NCI-H82 (cell line): ENCODE measurements around the gene ROCK2.

Source experiments
- DNase-seq: peaks from one replicate; lab custom pipeline; 2025; lab: John Stamatoyannopoulos, UW

The ROCK2 gene

DNA sequence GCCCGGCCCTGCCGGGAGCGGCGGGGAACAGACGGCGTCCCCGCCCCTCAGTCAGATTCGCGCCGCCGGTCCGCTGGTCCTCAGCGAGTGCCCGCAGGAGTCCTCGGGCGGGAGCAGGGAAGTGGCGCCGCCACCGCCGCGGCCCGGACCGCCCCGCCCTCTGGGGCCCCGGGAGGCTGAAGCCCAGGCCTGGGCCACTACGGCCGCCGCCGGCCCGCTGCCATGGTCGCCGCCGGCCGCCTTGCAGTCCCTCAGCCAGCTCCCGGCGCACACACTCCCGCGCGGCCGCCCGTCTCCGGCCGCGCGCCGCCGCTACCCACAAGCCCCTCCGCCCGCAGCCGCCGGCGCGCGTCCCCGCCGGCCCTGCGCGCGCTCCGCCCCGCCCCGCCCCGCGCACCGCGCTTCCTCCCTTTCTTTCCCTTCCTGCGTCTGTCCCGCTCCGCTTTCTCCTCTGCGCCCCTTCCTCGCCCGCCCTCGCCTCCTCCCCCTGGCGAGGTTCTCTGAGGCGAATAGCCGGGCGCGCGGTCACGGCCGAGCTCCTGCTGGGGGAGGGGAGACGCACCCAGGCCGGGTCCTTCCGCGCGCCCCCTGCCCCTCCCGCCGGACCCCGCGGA is at the start of gene ROCK2:
Gene ROCK2 (minus strand): TSS at position 295 of the 614 bp plus-strand sequence. CDS start 500 bp downstream, outside the sequence.
- DNase-seq: peak; percentile 94

DNA sequence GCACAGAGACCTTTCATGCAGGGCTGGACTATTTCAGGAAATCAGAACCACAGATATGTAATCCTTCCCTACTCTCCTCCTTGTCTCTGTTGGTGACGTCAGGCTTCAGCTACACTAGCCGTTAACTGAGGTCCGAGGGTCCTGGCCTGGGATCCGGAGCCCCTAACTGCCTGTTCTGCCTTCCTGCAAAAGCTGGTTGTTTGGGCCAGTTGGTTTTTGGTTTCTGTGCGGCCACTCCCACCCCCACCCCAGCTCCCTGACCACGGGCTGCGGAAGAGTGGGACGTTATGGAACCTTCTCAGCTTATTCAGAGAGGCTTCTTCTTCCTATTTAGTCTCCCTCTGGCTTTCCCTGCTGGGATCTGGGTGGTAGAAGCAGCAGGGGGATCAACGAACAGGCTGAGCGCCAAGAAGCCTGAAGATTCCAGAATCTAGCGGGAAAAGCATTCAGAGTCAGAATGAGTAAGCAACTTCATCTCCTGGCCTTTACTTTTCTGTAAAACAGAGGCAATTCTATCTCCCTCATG is 49.3 kb upstream of the ROCK2 start:
- no peak for DNase-seq

DNA sequence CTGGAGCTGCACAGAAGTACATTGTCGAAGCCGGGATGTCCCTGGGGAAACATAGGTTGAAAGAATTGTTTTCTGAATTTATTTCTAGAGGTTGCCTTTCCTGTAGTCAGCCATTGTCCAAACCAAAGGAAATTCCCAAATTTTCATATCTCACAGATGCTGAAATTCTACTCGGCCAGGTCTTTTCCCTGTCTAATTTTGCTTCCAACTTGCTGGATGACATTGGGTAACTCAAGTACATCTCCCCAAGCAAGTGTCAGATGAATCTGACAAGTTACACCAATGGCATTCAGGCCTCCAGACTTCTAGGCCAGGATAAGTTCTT is 47.5 kb upstream of the ROCK2 start:
- no peak for DNase-seq

DNA sequence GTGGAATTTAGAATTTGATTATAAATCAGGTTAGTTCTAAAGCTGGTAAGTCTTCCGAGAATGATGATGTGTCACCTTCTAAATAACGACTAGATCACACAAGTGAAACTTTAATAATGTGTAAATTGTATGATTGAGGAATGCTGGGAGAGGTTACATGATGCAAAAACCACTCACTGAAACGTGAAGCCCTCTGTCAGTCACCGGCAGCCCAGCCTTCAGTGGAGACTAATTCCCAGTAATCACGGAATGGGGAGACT is 45.9 kb upstream of the ROCK2 start:
- no peak for DNase-seq

DNA sequence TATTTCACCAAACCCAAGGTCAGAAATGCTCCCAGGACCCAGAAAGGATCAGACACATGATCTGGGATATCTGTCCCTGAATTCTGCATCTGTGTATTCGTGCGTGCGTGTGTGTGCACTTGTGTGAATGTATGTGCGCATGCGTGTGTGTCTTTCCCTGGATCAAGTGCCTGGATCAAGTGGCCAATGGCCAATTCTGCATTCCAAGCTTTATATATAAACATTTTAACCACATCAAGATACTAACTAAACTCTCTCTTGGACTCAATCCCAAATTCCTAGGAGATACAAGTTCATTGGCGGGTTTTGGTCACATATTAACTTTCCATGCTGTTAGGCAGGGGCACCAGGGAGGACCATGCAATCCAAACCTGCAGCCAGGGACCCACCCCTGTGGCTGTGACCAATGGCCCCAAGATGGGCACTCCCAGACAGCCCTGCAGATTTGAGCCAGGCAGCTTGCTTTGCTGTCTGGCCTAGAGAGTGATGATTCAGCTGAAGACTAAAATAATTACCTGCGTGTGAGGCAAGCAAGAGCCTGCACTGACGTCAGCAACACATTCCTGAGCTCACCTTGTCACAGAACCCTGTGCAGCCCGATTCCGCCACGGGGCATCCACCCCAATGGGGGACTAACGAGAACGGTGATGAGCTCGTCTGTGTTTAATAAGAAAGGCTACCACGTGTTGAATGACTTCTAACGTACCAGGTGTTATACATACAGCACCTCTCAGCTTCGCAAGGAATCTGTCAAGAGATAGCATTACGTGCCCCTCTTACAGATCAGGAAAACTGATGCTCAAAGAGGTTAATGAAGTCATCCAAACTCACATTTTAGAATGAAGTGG is 45.3 kb upstream of the ROCK2 start:
- DNase-seq: no peak

DNA sequence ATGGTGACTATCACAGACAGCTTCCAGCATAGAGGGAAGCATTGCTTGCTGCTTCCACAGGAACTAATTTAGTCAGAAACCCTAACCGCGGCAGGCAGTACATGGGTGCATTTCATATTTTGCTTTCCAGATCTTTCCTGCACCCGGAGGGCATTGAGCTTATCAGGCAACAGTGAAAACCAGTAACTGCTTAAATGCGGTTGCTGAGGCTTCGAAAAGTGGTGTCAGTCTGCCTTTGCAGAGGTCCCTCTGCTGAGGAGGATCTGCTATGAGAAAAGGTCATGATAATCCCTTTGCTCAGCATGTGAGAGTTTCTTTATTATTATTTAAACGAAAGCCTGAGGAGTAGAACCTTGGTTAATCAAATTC is 44.6 kb upstream of the ROCK2 start:
- DNase-seq: no peak

DNA sequence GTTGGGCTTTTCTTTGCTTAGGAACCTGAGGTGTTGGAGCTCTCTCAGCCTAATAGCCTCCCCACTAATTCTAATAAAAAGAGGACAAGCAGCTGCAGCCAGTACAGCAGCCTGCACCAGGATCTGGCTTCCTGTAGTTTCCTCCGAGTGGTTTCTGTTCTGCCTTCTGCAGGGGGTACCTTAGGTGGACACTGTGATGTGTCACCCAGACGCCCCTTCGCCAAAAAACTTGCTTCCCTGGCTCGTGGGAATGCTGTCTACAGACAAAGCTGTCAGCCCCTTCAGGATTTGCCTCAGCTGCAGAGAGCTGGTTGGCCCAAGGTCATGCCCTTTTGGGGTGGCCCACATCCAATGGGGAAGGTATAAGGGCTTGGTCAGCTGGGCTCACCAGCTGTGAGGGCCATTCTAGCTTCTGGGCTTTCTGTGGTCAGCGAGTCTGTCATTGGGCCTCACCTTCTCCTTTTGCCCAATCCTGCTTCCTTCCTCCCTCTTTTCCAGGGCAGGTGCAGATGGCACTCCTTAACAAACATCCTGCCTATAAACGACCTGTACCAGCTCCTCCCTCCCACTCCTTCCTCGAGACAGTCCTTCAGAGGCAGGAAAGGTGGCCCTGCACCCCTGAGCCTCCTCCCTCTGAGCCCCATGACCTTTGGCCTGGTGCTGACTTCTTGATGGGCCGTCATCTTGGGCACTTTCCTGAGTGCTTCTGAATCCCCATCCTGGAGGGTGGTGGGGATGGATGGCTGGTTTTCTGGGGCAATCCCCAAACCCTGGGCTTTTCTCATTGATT is 44.0 kb upstream of the ROCK2 start:
- no peak for DNase-seq

GRCh38 chr2:11387843-11388242 is 43.4 kb upstream of the ROCK2 start:
- no peak for DNase-seq

- DNase-seq: no peak
Measured at GRCh38 chr2:11387100-11387390, 42.6 kb upstream of the ROCK2 start.

DNA sequence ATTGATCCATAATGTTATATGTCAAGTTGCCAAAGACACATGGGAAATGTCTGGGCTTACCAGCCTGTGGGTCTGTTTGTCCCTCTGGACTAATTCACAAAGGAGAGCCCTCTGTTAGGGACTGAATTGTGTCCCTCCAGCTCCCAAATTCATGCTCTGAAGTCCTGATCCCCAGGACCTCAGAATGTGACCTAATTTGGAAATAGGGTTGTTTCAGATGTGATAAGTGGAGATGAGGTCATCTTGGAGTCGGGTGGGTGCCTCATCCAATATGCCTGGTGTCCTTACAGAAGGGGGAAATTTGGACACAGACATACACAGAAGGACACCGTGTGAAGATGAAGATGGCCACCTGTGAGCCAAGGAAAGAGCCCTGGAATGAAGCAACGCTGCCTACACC is 41.4 kb upstream of the ROCK2 start:
- DNase-seq: no peak

DNA sequence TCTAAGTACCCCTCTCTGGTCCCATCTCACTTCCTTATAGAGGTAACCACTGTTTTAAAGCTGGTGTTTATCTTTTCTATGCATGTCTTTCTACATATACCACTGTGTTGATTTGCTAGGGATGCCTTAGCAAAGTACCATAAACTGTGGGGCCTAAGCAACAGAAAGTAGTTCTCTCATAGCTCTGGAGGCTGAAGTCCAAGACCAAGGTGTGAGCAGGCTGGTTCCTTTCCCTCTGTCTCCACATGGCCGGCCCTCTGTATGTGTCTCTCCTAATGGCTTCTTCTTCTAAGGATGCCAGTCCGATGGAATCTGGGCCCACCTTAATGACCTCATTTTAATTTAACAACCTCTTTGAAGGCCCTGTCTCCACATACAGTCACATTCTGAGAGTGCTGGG is 40.8 kb upstream of the ROCK2 start:
- no peak for DNase-seq

GRCh38 chr2:11379558-11379957 is 35.1 kb upstream of the ROCK2 start:
- no peak for DNase-seq

- DNase-seq: no peak
Measured at GRCh38 chr2:11377928-11378545, 33.6 kb upstream of the ROCK2 start.

GRCh38 chr2:11376071-11376470 is 31.6 kb upstream of the ROCK2 start:
- DNase-seq: no peak

DNA sequence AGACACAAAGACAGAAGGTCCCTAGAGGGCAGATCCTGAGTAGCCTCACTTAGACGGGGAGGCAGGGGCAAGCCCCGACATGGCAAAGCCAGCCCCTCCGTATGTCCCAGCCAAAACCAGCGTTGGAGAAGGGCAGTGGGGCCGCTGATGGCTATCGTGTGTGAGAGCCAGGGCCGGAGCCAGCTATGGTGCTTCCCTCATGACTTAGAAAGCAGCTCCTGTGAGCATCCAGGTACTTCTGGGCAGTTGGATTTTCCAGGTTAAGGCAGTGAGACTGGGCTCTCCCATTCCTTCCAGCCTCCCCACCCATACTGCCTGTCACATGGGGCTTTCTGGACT is 31.2 kb upstream of the ROCK2 start:
- no peak for DNase-seq

- DNase-seq: no peak
Measured at GRCh38 chr2:11375025-11375688, 30.7 kb upstream of the ROCK2 start.

GRCh38 chr2:11373096-11373495 is 28.7 kb upstream of the ROCK2 start:
- no peak for DNase-seq

- DNase-seq: no peak
Measured at GRCh38 chr2:11371092-11371937, 26.9 kb upstream of the ROCK2 start.

GRCh38 chr2:11370377-11371091 is 26.1 kb upstream of the ROCK2 start:
- DNase-seq: no peak

GRCh38 chr2:11368059-11368572 is 23.7 kb upstream of the ROCK2 start:
- no peak for DNase-seq
